B cell (primary cell): ENCODE data around the gene ABCA13. TPM values are rescaled to one million over a fixed set of nuclear protein-coding genes. Genes with fewer than 3 reads are reported as not detected.

Experiments used
- ATAC-seq: fragments of 200-7000 bp; cut with Tn5 transposase; one replicate; pipeline ENCODE4 v1.10.0; 2021; ENCODE audit warnings: low read depth, mild to moderate bottlenecking, moderate number of reproducible peaks, moderate library complexity
- CTCF ChIA-PET: fragments of 350-600 bp; sonication (Branson Sonifier 250); formaldehyde crosslinking; loops from one replicate; lab custom pipeline; 2021; ENCODE audit warnings: antibody characterized with exemption, inconsistent platforms; lab: Charles Lee
- POLR2A ChIA-PET: fragments of 350-600 bp; sonication (Branson Sonifier 250); formaldehyde crosslinking; loops from one replicate; lab custom pipeline; 2021; ENCODE audit warnings: antibody characterized with exemption; lab: Charles Lee
- DNase-seq: peaks from one replicate; pipeline ENCODE4 v3.0.0; 2013
- H2AFZ ChIP-seq: 2 replicates; pipeline ENCODE4 v1.6.1; 2012; ENCODE audit warnings: mild to moderate bottlenecking, low read depth, low read length; ENCODE audit not compliant: insufficient read depth, poor library complexity, severe bottlenecking
- H3K27ac ChIP-seq, 2 donors: 1 replicate in 1 of 2; 2 replicates in 1 of 2; pipeline ENCODE4 v1.5.1; 2012 to 2013; ENCODE audit warnings: low read length in 2 of 2, mild to moderate bottlenecking in 2 of 2, moderate library complexity in 1 of 2
- H3K27me3 ChIP-seq, 4 experiments: fragments of 200-600 bp in 1 of 4; sonication (generic) in 1 of 4; replicated peaks in 1 of 4; 1 replicate in 2 of 4; 2 replicates in 2 of 4; pipeline versions ENCODE4 v1.6.1 to v1.7.0; 2013 to 2016; ENCODE audit warnings: low read length in 3 of 4, mild to moderate bottlenecking in 2 of 4, mixed read lengths in 1 of 4, moderate library complexity in 1 of 4; ENCODE audit not compliant: insufficient read depth in 4 of 4, control insufficient read depth in 3 of 4; ENCODE audit errors: control extremely low read depth in 1 of 4
- H3K36me3 ChIP-seq, 2 experiments: replicated peaks in 1 of 2; 1 replicate in 1 of 2; 2 replicates in 1 of 2; pipeline versions ENCODE4 v1.6.1 to v1.7.1; 2013; ENCODE audit warnings: low read length in 1 of 2; ENCODE audit not compliant: insufficient read depth in 2 of 2, control insufficient read depth in 1 of 2; ENCODE audit errors: control extremely low read depth in 1 of 2, extremely low read depth in 1 of 2
- H3K4me1 ChIP-seq, 2 donors: fragments of 200-600 bp in 1 of 2; sonication (generic) in 1 of 2; 1 replicate in 1 of 2; 2 replicates in 1 of 2; pipeline versions ENCODE4 v1.5.1 to v1.6.1; 2013 to 2017; ENCODE audit warnings: low read length in 2 of 2; ENCODE audit not compliant: control insufficient read depth in 2 of 2, insufficient read depth in 2 of 2
- H3K4me2 ChIP-seq: replicated peaks from 2 replicates; pipeline ENCODE3; 2012; ENCODE audit warnings: mild to moderate bottlenecking, low read depth, low read length; ENCODE audit not compliant: poor library complexity, severe bottlenecking
- H3K4me3 ChIP-seq, 5 experiments: fragments of 200-600 bp in 1 of 5; sonication (generic) in 1 of 5; 1 replicate in 3 of 5; 2 replicates in 2 of 5; pipeline versions ENCODE4 v1.5.1 to v1.7.0; 2011 to 2016; ENCODE audit warnings: low read length in 4 of 5, mild to moderate bottlenecking in 4 of 5, low read depth in 2 of 5, control low read depth in 1 of 5, moderate library complexity in 1 of 5; ENCODE audit not compliant: insufficient read depth in 1 of 5; ENCODE audit errors: control extremely low read depth in 1 of 5, extremely low read depth in 1 of 5
- H3K79me2 ChIP-seq: fragments of 200-600 bp; sonication (generic); one replicate; pipeline ENCODE4 v1.6.0; 2016; ENCODE audit warnings: low read length; ENCODE audit not compliant: control insufficient read depth, insufficient read depth
- H3K9ac ChIP-seq: fragments of 200-600 bp; sonication (generic); 2 replicates; pipeline ENCODE4 v1.6.1; 2017; ENCODE audit warnings: mild to moderate bottlenecking, low read length, moderate library complexity
- H3K9me3 ChIP-seq, 3 donors: one replicate each; pipeline versions ENCODE4 v1.6.1 to v1.7.1; 2013; ENCODE audit warnings: low read length in 2 of 3; ENCODE audit not compliant: control insufficient read depth in 2 of 3, insufficient read depth in 1 of 3; ENCODE audit errors: control extremely low read depth in 1 of 3
- H4K20me1 ChIP-seq: 2 replicates; pipeline ENCODE4 v1.6.0; 2012; ENCODE audit warnings: mild to moderate bottlenecking, low read length; ENCODE audit not compliant: insufficient read depth, control insufficient read depth, poor library complexity, severe bottlenecking
- H3K27ac Mint-ChIP-seq: one replicate; pipeline ENCODE4 v1.8.0; 2021; ENCODE audit warnings: mixed read lengths
- H3K27me3 Mint-ChIP-seq: one replicate; pipeline ENCODE4 v1.8.0; 2021; ENCODE audit warnings: mixed read lengths
- H3K4me1 Mint-ChIP-seq: one replicate; pipeline ENCODE4 v1.8.0; 2021; ENCODE audit warnings: mixed read lengths
- H3K4me3 Mint-ChIP-seq: one replicate; pipeline ENCODE4 v1.8.0; 2021; ENCODE audit warnings: mixed read lengths
- H3K9me3 Mint-ChIP-seq: one replicate; pipeline ENCODE4 v1.8.0; 2022; ENCODE audit warnings: mixed read lengths; ENCODE audit not compliant: insufficient read depth
- EZH2 ChIP-seq: IDR thresholded peaks from 2 replicates; pipeline ENCODE4 v1.6.1; 2012; ENCODE audit warnings: borderline replicate concordance, low read depth, mild to moderate bottlenecking, moderate library complexity, low read length; ENCODE audit not compliant: insufficient read depth, poor library complexity, severe bottlenecking
- WGBS: methylation state at CpG from one replicate; pipeline ENCODE4 v1.1.5; 2013; ENCODE audit warnings: missing lambda C conversion rate; ENCODE audit not compliant: insufficient coverage; 5-methylcytosine and 5-hydroxymethylcytosine counted together
- intact Hi-C: fragments of 100-400 bp; cut with micrococcal nuclease; formaldehyde crosslinking; loops from one replicate; pipeline ENCODE4 v1.10.0; 2022
- polyA plus RNA-seq: library from polyadenylated mRNA; depleted of rRNA; stranded (reverse); fragments of >200 nt; gene quantifications from 2 replicates; pipeline ENCODE4 v1.2.3, GENCODE V29; 2012
- total RNA-seq, 2 donors: library from RNA; stranded (reverse); fragments of 120-200 nt in 1 of 2; gene quantifications; 1 replicate in 1 of 2; 2 replicates in 1 of 2; pipeline versions ENCODE4 v1.2.3 to v1.2.4, GENCODE V29; 2013 to 2022
- TF ChIP-seq, protein P1 (sequence below): fragments of 200-600 bp; IDR thresholded peaks from one replicate; pipeline ENCODE4 v1.8.0; 2022; ENCODE audit warnings: antibody characterized with exemption, mild to moderate bottlenecking

ABCA13 gene
- total and polyA plus RNA-seq, 2 donors (not counting 1 experiment from before 2014, with no cell fraction given): not detected

DNA sequence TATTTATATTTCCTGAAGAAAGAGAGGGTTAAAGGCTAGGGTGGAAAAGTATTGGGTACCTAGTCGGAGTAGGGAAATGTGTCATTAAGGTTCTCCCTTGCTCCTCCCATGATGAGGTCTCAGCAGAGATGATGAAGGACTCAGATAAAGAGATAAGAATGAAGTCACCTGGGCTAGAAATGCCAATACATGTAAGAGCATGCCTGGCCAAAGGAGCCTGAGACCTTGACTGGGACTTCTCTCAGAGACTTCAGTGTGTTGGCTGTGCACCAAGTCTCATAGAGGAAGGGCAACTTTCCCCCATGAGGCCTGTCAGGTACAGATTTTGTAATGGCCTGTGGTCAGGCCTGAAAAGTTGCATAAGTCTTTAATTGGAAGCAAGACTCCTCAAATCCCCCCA, 392.1 kb downstream of the ABCA13 start:
- no peak overlapping the region for H3K4me2 ChIP-seq
- H3K9me3 ChIP-seq: peaks cover 0 to 11% (median 0%) of the 10 kb centered on the region in 3 donors
- H3K27ac ChIP-seq: no peak overlapping the region
- DNase-seq: no peak
- H4K20me1 ChIP-seq: no peaks in the 10 kb centered on the region
- Mint-ChIP-seq H3K27ac (no peak overlapping the region), H3K4me1 (no peaks in the 10 kb centered on the region), H3K27me3 (no peaks in the 10 kb centered on the region), H3K4me3 (no peak overlapping the region), H3K9me3 (no peaks in the 10 kb centered on the region)
- ChIA-PET POLR2A (no interaction called here), CTCF (no interaction called here)
- no peak for ATAC-seq
- H3K36me3 ChIP-seq: no peaks in the 10 kb centered on the region
- intact Hi-C loops: no loop called here
- 86% methylated on average over 1 of the region's 1 CpG for WGBS
- no peak for TF ChIP-seq EZH2
- TF ChIP-seq, protein P1, sequence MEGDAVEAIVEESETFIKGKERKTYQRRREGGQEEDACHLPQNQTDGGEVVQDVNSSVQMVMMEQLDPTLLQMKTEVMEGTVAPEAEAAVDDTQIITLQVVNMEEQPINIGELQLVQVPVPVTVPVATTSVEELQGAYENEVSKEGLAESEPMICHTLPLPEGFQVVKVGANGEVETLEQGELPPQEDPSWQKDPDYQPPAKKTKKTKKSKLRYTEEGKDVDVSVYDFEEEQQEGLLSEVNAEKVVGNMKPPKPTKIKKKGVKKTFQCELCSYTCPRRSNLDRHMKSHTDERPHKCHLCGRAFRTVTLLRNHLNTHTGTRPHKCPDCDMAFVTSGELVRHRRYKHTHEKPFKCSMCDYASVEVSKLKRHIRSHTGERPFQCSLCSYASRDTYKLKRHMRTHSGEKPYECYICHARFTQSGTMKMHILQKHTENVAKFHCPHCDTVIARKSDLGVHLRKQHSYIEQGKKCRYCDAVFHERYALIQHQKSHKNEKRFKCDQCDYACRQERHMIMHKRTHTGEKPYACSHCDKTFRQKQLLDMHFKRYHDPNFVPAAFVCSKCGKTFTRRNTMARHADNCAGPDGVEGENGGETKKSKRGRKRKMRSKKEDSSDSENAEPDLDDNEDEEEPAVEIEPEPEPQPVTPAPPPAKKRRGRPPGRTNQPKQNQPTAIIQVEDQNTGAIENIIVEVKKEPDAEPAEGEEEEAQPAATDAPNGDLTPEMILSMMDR: no peak
- no peak overlapping the region for H3K4me3 ChIP-seq
- H2AFZ ChIP-seq: no peak overlapping the region
- no peak overlapping the region for H3K9ac ChIP-seq
- H3K4me1 ChIP-seq: no peaks in the 10 kb centered on the region
- H3K27me3 ChIP-seq: no peaks in the 10 kb centered on the region
- no peaks in the 10 kb centered on the region for H3K79me2 ChIP-seq

DNA sequence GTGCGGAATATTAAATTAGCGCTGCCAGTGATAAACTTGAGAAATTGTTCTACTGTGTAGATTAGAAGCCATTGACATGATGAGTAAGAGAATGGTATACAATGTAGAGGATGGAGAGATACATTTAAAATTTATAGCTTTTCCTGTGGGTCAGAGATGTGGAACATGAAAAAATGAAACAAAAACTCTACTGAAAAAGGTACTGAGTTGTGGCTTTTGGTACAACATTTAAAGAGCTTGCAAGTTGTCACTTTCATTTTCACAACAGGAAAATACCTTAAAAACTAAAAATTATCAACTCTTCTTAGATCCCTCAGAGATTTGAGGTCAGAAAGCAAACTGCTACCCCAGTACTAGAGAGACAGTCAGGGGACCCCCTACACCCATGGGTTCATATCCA, 404.3 kb downstream of the ABCA13 start:
- no peak for TF ChIP-seq EZH2
- TF ChIP-seq, protein P1: no peak
- ChIA-PET POLR2A (no interaction called here), CTCF (interaction anchor here (0.7 kb wide), 1 partner anchor 34 kb away, joined by 3 read pairs; no protein-coding TSS in a partner anchor)

More for the DNA sequence above, 404.3 kb downstream of the ABCA13 start:
- Histone ChIP-seq H2AFZ (no peak overlapping the region), H3K36me3 (no peaks in the 10 kb centered on the region), H3K27ac (no peak overlapping the region), H3K9me3 (peaks cover 0 to 2% (median 0%) of the 10 kb centered on the region in 3 donors), H3K4me1 (no peaks in the 10 kb centered on the region), H3K4me3 (no peak overlapping the region), H3K79me2 (no peaks in the 10 kb centered on the region), H3K4me2 (no peak overlapping the region), H3K27me3 (no peaks in the 10 kb centered on the region), H4K20me1 (no peaks in the 10 kb centered on the region), H3K9ac (no peak overlapping the region)
- no peak overlapping the region for H3K4me3 Mint-ChIP-seq
- H3K4me1 Mint-ChIP-seq: no peaks in the 10 kb centered on the region
- no peak for ATAC-seq
- intact Hi-C loops: no loop called here
- no peaks in the 10 kb centered on the region for H3K9me3 Mint-ChIP-seq
- no peak for DNase-seq
- H3K27ac Mint-ChIP-seq: no peak overlapping the region
- no CpG with 5 or more reads among the region's 2 CpGs for WGBS
- no peaks in the 10 kb centered on the region for H3K27me3 Mint-ChIP-seq
